ENCODE data around the gene DAB1.

Gene DAB1

DNA sequence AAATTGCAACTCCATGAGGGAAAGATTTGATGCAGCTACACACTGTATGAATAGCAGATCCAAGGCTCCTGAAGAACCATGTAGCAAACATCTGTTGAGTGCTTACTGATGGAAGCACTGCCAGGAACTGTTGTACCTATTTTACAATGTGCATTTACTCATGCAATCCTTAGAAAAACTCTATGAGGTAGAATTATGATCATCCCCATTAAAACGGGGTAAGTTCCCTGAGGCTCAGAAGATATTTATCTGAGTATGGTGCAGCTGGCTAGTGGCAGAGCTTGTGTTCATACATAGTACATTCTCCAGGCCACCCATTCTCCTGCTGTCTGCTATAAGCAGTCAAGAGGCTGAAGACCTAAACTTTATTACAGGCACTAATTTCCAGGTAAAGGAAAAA lies 403.6 kb downstream of the DAB1 start:
- DNase-seq (ENCODE audit: low read depth): no peak

DNA sequence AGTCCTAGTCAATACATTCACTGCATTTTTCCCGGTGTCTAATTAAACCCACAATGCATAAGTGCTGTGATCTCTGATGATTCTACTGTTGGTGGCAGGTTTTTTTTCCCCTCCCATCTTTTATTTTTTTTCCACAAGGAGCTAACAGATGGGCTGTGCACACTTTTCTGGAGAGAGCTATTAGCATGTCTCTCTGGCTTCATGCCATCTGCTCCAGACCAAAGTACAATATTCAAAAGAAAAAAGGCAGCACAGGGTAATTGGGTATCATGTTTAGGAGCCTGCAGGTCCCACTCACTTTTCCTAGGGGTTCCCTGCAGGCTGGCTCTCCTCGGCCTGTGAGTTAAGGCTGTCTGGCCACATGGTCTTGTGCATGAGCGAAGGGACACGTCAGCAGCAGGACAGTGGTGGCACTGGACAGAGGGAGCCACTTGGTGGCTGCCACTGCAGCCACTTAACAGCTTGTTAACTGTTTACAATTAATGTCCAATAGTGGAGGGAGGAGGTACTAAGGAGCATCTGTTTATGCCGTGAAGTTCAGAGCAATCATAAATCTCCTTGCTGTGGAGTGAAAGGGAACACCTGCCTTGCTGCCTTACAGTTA lies 404.5 kb downstream of the DAB1 start:
- DNase-seq (ENCODE audit: low read depth): no peak

GRCh38 chr1:57018119-57018518 lies 405.7 kb downstream of the DAB1 start:
- no peak for DNase-seq (ENCODE audit: low read depth)

- peak; percentile 17 for DNase-seq (ENCODE audit: low read depth)
Measured at GRCh38 chr1:57017717-57018116, 406.1 kb downstream of the DAB1 start.

DNA sequence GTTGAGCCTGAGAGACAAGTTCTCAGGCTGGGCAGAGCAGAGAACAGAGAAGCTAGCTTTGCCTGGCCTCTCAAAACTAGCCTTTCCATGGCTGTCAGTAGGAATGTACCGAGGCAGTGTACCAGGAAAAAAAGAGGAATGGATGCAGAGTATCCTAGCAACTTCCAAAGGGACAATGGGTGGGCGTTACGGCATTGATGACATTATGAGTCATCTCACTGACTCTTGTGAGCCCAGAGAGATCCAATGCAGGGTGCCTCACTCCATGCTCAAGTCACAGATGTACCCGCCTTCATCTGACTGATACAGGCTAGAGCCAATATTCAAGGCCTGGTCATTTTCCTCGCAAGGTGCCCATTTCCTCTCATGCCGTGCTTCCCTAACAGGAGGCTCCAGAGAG lies 406.7 kb downstream of the DAB1 start:
- no peak for DNase-seq (ENCODE audit: low read depth)

GRCh38 chr1:57015071-57015470 lies 408.8 kb downstream of the DAB1 start:
- no peak for DNase-seq (ENCODE audit: low read depth)

GRCh38 chr1:57013522-57013921 lies 410.3 kb downstream of the DAB1 start:
- no peak for DNase-seq (ENCODE audit: low read depth)

DNA sequence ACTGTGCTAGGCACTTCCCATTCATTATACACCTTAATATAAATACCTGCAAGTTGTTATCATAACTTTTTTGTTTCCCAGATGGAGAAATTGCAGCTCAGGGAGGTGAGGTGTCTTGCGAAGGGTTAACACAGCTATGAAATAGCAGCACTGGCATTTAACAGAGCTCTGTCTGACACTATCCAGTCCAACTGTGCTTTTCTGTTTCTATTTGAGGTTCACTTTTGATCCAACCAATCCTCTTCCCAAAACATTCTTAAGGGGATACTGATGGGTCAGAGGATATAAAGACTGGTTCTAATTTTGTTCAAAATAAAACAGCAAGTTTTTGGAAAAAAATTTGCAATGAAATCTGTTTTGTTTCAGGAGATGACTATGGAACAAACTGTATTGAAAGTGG lies 411.5 kb downstream of the DAB1 start:
- DNase-seq (ENCODE audit: low read depth): no peak

- no peak for DNase-seq (ENCODE audit: low read depth)
Measured at GRCh38 chr1:57010511-57010910, 413.3 kb downstream of the DAB1 start.

DNA sequence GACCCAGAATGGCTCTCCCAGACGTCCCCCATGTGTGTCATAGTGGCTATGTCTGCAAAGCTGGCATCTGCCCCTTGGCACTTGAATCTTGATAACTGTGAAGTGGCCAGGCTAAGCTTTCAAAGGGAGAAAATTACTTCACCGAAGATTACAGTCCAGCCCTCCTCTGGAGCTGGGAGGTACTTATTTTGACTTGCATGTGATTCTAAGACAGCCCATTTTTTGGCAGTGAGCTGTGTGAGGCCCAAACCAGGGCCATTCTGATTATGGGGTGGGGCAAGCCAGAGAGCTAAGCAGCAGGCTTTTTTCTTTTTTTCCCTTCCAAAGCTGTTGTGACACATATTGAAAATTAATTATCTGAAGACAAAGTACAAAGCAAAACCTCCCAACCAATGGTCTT lies 415.9 kb downstream of the DAB1 start:
- no peak for DNase-seq (ENCODE audit: low read depth)

GRCh38 chr1:57007472-57007871 lies 416.4 kb downstream of the DAB1 start:
- no peak for DNase-seq (ENCODE audit: low read depth)

DNA sequence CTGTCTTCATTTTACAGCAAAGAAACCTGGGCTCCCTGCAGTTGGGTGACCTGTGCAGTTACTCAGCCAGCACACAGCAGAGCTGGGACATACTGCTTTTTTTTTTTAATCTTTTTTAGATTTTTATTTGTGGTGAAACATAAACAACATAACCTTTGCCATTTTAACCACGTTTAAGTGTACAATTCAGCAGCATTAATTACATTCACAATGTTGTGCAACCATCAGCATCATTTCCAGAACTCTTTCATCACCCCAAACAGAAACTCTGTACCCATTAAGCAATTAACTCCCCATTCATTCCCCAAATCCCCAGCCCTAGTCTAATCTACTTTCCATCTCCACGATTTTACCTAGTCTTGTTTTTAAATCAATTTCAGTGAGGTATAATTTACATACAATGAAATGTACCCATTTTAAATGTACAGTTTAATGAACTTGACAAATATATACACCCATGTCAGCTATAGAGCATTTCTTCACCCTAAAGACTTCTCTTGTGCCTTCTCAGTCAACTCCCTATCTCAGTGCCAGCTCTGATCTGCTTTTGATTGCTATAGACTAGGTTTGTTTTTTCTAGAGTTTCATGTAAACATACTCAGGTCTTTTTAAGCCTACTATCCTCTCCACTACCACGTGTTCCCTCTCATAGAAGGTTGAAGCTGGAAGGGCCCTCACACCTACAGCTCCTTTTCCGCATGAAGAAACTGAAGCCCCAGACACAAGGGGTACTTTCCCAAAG lies 420.3 kb downstream of the DAB1 start:
- no peak for DNase-seq (ENCODE audit: low read depth)

DNA sequence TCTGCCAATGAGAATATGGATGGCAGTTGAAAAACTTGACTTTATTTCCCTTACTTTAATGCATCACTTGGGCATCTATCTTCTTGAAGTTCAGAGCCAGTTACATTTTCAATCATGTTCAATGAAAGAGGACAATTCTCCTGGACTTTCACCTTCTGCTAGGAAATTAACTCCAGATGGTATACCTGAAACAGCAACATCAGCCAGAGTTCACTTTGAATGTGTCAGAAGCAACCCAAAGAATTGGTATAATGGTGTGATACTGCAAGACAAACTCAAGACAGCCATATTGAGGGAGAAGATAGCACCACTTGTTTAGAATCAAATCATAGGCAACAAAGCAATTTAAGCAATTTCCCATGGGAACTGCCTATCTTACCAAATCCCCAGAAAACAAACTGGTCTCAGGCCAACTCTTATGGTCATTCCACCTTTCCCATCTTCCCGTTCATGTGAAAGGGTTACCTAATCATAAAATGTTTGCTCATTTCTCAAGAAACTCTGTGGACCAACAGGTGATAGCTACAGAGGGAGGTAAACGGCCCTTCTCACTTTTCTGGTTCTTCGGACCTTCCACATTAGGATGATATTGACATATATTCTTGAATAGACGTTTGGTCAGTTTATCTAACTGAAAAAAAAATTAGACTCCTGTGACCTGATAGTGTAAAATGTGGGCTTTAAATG lies 428.3 kb downstream of the DAB1 start:
- no peak for DNase-seq (ENCODE audit: low read depth)

DNA sequence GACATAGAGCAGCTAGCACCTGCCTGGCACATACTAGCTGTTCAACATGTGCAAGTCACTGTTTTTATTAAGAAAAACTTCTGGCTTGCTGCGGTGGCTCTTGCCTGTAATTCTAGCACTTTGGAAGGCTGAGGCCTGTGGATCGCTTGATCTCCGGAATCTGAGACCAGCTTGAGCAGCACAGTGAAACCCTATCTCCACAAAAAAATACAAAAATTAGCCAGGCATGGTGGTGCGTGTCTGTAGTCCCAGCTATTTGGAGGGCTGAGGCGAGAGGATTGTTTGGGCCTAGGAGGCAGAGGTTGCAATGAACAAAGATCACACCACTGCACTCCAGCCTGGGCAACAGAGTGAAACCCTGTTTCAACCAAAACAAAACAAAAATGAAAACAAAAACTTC lies 430.4 kb downstream of the DAB1 start:
- no peak for DNase-seq (ENCODE audit: low read depth)

GRCh38 chr1:56992318-56993125 lies 431.3 kb downstream of the DAB1 start:
- DNase-seq (ENCODE audit: low read depth): no peak

- no peak for DNase-seq (ENCODE audit: low read depth)
Measured at GRCh38 chr1:56991576-56991975, 432.3 kb downstream of the DAB1 start.

- no peak for DNase-seq (ENCODE audit: low read depth)
Measured at GRCh38 chr1:56986397-56986796, 437.5 kb downstream of the DAB1 start.

GRCh38 chr1:56985857-56986256 lies 438.0 kb downstream of the DAB1 start:
- DNase-seq (ENCODE audit: low read depth): no peak

DNA sequence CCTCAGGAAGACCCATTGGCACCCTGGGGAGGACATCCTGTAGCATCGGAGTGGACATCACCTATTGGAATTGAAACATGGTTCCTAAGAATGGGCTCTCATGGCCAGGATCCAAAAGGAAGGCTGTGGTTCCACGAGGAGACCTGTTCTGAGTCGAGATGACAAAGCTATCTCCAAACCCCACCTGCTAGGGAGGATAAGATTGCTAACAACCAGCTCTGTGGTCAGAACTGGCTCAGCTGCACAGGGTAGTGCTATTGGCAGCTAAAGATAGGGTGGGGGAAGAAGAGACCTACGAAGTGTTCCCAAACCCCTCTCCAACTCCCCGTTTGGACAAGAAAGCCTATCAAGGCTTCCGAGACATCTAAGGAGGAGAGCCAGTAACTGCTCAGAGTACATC lies 440.4 kb downstream of the DAB1 start:
- DNase-seq (ENCODE audit: low read depth): peak; percentile 5

GRCh38 chr1:56979986-56980755 lies 443.7 kb downstream of the DAB1 start:
- DNase-seq (ENCODE audit: low read depth): no peak

DNA sequence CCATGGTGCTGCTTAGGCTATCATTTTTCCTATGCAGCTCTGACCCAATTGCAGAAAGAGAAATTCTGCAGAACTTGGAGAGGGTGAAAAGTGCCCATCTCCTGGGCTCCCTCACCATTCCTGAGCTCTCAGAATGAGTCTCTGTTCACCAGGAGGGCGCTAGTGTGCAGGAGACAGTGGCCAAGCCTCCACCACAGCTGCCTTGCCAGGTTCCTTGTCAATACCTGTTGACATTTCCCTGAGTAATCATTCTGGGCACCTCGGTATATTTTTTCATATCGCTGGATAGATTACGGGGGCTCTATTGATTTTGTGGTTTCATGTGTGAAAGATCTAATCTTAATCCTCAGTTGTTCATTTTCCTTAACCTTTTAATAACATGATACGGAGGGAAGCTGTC lies 445.0 kb downstream of the DAB1 start:
- no peak for DNase-seq (ENCODE audit: low read depth)

DNA sequence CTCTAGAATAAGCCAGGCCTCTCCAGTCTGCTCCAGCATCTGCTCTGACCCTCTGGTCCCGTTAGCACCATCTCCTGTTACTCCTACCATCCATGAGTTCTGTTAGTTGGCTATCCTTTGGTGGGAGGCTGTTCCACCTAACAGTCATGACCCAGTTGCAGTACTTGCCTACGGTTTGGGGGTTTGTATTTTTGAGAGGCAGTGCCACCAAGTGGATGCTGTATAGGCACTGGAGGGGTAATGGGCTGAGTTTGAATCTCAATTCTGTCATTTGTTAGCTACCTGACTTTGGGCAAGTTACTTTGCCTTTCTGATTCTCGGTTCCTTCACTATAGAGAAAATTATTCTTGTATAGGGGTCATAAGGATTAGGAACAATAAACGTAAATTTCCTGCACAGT lies 445.9 kb downstream of the DAB1 start:
- DNase-seq (ENCODE audit: low read depth): no peak
